ENCODE results near the gene NR1D1.

Gene NR1D1

DNA sequence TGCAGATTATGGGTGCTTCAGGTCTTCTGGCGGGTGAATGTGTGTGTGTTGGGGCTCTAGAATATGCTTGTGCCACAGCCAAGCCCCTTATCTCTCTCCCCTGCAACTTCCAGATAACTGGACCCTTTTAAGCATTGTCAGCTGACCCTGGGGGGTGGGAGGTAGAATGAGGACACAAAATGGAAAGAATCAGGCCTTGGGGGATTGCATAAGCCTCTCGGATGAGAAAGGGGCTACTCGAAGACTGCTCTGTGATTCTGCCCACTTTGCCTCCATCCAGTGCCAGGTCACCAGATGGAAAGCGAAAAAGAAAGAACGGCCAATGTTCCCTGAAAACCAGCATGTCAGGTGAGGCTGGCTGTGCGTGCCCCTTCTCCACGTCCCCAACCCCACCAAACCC lies 23.8 kb downstream of the NR1D1 start (continued):
- TF ChIP-seq ZNF518A (tag by site-specific recombination; conservative IDR thresholded peaks at IDR 0.05; ENCODE audit: low read depth) = no peak

DNA sequence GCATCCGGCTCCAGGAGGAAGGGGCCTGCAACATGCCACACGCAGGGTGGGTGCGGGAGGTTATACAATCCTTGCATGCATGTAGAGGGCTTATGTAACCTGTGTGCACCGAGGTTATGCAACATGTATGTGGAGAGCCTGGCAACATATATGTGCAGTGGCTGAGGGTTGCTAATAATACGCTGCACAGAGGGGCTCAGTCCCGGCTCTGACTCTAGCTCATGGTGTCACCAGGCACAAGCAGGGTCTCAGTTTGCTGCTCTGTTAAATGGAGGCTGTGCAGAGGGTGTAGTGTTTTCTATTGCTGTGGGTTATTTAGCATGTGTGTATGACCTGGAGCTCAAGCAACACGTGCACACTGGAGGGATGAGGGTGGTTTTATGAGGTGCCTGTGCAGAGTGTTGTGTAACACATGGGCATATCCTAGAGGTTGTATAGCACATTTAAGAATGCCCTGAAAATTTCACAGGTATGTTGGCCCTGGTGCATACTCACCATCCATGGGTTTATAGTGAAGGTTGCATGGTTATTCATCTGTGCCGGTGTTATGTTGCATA lies 24.4 kb downstream of the NR1D1 start:
- Histone ChIP-seq H3K9me3 (ENCODE audit: control insufficient read depth, insufficient read depth, low read depth, low read length) (no peaks in the 10 kb centered on the region), H3K4me3 (ENCODE audit: low read depth, low read length) (no peak overlapping the region), H3K4me1 (ENCODE audit: control insufficient read depth, insufficient read depth, low read length) (peaks cover 18% of the 10 kb centered on the region), H3K27ac (ENCODE audit: extremely low read depth, low read depth, low read length) (no peak overlapping the region), H3K36me3 (ENCODE audit: control insufficient read depth in 2 of 2, insufficient read depth in 1 of 2, low read length in 2 of 2) (peaks cover 0 to 35% of the 10 kb centered on the region in 2 experiments; a peak in 2 of 3 replicates)
- ChIA-PET CTCF (interaction anchor here (0.6 to 10.2 kb wide), 36 partner anchors 9 to 614 kb away, joined by 3 to 166 read pairs (median 6); partner anchors contain the start of genes CSF3, MED24, NR1D1 and THRA), POLR2A (interaction anchor here (0.6 to 2.8 kb wide), 11 partner anchors 11 to 344 kb away, joined by 3 to 15 read pairs (median 5); partner anchors contain the start of genes CASC3, MED24 and NR1D1)
- TF ChIP-seq, protein P1, sequence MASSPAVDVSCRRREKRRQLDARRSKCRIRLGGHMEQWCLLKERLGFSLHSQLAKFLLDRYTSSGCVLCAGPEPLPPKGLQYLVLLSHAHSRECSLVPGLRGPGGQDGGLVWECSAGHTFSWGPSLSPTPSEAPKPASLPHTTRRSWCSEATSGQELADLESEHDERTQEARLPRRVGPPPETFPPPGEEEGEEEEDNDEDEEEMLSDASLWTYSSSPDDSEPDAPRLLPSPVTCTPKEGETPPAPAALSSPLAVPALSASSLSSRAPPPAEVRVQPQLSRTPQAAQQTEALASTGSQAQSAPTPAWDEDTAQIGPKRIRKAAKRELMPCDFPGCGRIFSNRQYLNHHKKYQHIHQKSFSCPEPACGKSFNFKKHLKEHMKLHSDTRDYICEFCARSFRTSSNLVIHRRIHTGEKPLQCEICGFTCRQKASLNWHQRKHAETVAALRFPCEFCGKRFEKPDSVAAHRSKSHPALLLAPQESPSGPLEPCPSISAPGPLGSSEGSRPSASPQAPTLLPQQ (tag by site-specific recombination; IDR thresholded peaks at IDR 0.05) = no peak
- TF ChIP-seq ZNF830 (tag by site-specific recombination; IDR thresholded peaks at IDR 0.05; ENCODE audit: low read depth) = no peak
- TF ChIP-seq ZNF311 (tag by site-specific recombination; IDR thresholded peaks at IDR 0.05; ENCODE audit: borderline replicate concordance) = no peak
- no peak for TF ChIP-seq ZNF350 (tag by site-specific recombination; IDR thresholded peaks at IDR 0.05)
- TF ChIP-seq GLIS1 (tag by site-specific recombination; IDR thresholded peaks at IDR 0.05) = no peak
- TF ChIP-seq ZNF23 (tag by site-specific recombination; IDR thresholded peaks at IDR 0.05; ENCODE audit: borderline replicate concordance) = no peak
- no peak for TF ChIP-seq ZNF660 (tag by site-specific recombination; IDR thresholded peaks at IDR 0.05)
- no peak for TF ChIP-seq ZXDB (tag by site-specific recombination; IDR thresholded peaks at IDR 0.05)
- TF ChIP-seq, protein P2, sequence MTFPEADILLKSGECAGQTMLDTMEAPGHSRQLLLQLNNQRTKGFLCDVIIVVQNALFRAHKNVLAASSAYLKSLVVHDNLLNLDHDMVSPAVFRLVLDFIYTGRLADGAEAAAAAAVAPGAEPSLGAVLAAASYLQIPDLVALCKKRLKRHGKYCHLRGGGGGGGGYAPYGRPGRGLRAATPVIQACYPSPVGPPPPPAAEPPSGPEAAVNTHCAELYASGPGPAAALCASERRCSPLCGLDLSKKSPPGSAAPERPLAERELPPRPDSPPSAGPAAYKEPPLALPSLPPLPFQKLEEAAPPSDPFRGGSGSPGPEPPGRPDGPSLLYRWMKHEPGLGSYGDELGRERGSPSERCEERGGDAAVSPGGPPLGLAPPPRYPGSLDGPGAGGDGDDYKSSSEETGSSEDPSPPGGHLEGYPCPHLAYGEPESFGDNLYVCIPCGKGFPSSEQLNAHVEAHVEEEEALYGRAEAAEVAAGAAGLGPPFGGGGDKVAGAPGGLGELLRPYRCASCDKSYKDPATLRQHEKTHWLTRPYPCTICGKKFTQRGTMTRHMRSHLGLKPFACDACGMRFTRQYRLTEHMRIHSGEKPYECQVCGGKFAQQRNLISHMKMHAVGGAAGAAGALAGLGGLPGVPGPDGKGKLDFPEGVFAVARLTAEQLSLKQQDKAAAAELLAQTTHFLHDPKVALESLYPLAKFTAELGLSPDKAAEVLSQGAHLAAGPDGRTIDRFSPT (tag by site-specific recombination; IDR thresholded peaks at IDR 0.05) = no peak
- no peak for TF ChIP-seq ZNF654 (tag by site-specific recombination; IDR thresholded peaks at IDR 0.05; ENCODE audit: low read depth)
- no peak for TF ChIP-seq ZNF121 (tag by site-specific recombination; IDR thresholded peaks at IDR 0.05)
- TF ChIP-seq ZNF677 (tag by site-specific recombination; IDR thresholded peaks at IDR 0.05) = no peak
- no peak for TF ChIP-seq GLI2 (tag by site-specific recombination; IDR thresholded peaks at IDR 0.05; ENCODE audit: borderline replicate concordance, low read depth)
- TF ChIP-seq, protein P3, sequence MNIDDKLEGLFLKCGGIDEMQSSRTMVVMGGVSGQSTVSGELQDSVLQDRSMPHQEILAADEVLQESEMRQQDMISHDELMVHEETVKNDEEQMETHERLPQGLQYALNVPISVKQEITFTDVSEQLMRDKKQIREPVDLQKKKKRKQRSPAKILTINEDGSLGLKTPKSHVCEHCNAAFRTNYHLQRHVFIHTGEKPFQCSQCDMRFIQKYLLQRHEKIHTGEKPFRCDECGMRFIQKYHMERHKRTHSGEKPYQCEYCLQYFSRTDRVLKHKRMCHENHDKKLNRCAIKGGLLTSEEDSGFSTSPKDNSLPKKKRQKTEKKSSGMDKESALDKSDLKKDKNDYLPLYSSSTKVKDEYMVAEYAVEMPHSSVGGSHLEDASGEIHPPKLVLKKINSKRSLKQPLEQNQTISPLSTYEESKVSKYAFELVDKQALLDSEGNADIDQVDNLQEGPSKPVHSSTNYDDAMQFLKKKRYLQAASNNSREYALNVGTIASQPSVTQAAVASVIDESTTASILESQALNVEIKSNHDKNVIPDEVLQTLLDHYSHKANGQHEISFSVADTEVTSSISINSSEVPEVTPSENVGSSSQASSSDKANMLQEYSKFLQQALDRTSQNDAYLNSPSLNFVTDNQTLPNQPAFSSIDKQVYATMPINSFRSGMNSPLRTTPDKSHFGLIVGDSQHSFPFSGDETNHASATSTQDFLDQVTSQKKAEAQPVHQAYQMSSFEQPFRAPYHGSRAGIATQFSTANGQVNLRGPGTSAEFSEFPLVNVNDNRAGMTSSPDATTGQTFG (tag by site-specific recombination; IDR thresholded peaks at IDR 0.05; ENCODE audit: borderline replicate concordance) = no peak

All from HEK293 (cell line).